Hepatocyte (in vitro differentiated cells): ENCODE data around the gene APBB2. TPM values are rescaled to one million over a fixed set of nuclear protein-coding genes. Genes with fewer than 3 reads are reported as not detected.

Experiments
- DNase-seq: peaks from one replicate; pipeline ENCODE4 v3.0.0-alpha.2; 2016; ENCODE audit warnings: low spot score
- H2AFZ ChIP-seq: fragments of 200-600 bp; sonication (generic); 2 replicates; pipeline ENCODE4 v1.6.0; 2016; ENCODE audit warnings: antibody characterized with exemption, mild to moderate bottlenecking
- H3K27ac ChIP-seq: fragments of 200-600 bp; sonication (generic); 2 replicates; pipeline ENCODE4 v1.5.1; 2016; ENCODE audit warnings: mild to moderate bottlenecking
- H3K27me3 ChIP-seq: fragments of 200-600 bp; sonication (generic); 2 replicates; pipeline ENCODE4 v1.6.1; 2016
- H3K36me3 ChIP-seq: fragments of 200-600 bp; sonication (generic); replicated peaks from 2 replicates; pipeline ENCODE4 v1.5.1; 2016; ENCODE audit warnings: low read depth; ENCODE audit not compliant: insufficient read depth
- H3K4me1 ChIP-seq: fragments of 200-600 bp; sonication (generic); 2 replicates; pipeline ENCODE4 v1.5.1; 2016; ENCODE audit warnings: mild to moderate bottlenecking, moderate library complexity; ENCODE audit not compliant: insufficient read depth
- H3K4me2 ChIP-seq: fragments of 200-600 bp; sonication (generic); 2 replicates; pipeline ENCODE4 v1.6.0; 2016
- H3K4me3 ChIP-seq: fragments of 200-600 bp; sonication (generic); 2 replicates; pipeline ENCODE4 v1.5.1; 2016; ENCODE audit warnings: mild to moderate bottlenecking
- H3K79me2 ChIP-seq: fragments of 200-600 bp; sonication (generic); 2 replicates; pipeline ENCODE4 v1.6.0; 2017; ENCODE audit warnings: mild to moderate bottlenecking
- H3K9me2 ChIP-seq: fragments of 200-600 bp; sonication (generic); replicated peaks from 2 replicates; pipeline ENCODE4 v1.6.0; 2017; ENCODE audit warnings: mild to moderate bottlenecking; ENCODE audit not compliant: insufficient read depth
- H3K9me3 ChIP-seq: fragments of 200-600 bp; sonication (generic); 2 replicates; pipeline ENCODE4 v1.5.1; 2016; ENCODE audit warnings: low read depth, mild to moderate bottlenecking
- H4K20me1 ChIP-seq: fragments of 200-600 bp; sonication (generic); 2 replicates; pipeline ENCODE4 v1.6.0; 2016; ENCODE audit warnings: mild to moderate bottlenecking; ENCODE audit not compliant: insufficient read depth, poor library complexity, severe bottlenecking
- EZH2 ChIP-seq: fragments of 200-600 bp; sonication (generic); IDR thresholded peaks from 2 replicates; pipeline ENCODE4 v1.6.1; 2016; ENCODE audit warnings: antibody characterized with exemption, mild to moderate bottlenecking, borderline replicate concordance
- EZH2phosphoT487 ChIP-seq: fragments of 200-600 bp; sonication (generic); IDR thresholded peaks from one replicate; pipeline ENCODE4 v1.6.1; 2018; ENCODE audit warnings: antibody characterized with exemption, mild to moderate bottlenecking, low read depth, moderate library complexity; ENCODE audit not compliant: unreplicated experiment, severe bottlenecking
- WGBS: methylation state at CpG from one replicate; pipeline ENCODE4 v1.1.6; 2016; ENCODE audit warnings: low lambda C conversion rate; ENCODE audit errors: missing lambda C conversion rate; 5-methylcytosine and 5-hydroxymethylcytosine counted together
- polyA plus RNA-seq: library from polyadenylated mRNA; unstranded; fragments of >200 nt; fragmentation: Nextera tagmentation; extraction: Ambion mirVana; gene quantifications from 2 replicates; pipeline ENCODE4 v1.2.1, GENCODE V29; 2016
- total RNA-seq: library from RNA; depleted of rRNA; stranded (reverse); fragments of >200 nt; gene quantifications from 2 replicates; pipeline ENCODE4 v1.2.3, GENCODE V29; 2014
- TF ChIP-seq, protein P1 (sequence below): fragments of 200-600 bp; sonication (generic); IDR thresholded peaks from 2 replicates; pipeline ENCODE4 v1.5.1; 2016; ENCODE audit warnings: antibody characterized with exemption, mild to moderate bottlenecking; ENCODE audit not compliant: poor library complexity

The APBB2 gene
- total and polyA plus RNA-seq, 2 experiments from 2014 or later = 23.4 to 47.5 TPM

DNA sequence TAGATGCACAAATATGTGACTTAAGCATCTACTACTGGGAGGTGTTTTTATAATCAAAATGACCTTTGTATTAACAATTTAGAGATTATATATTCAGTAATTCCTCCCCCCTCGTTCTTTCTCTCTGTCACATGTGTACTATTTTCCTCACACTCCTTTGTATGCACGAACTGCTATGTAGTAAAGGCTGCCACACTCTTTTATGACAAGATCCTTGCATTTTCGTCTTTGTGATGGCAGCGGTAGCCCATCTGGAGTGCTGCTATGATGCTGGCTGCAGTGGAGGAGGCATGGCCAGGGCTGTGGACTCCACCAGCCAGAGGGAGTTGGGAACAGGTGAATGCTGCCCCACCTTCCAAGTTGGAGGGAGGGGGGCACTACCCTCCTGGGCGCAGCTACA, 248.3 kb downstream of the APBB2 start:
- H3K4me3 ChIP-seq = no peak overlapping the region
- WGBS = 93% methylated on average over 5 of the region's 5 CpGs
- H2AFZ ChIP-seq = no peak overlapping the region
- no peak for DNase-seq
- H3K4me2 ChIP-seq = no peak overlapping the region
- no peaks in the 10 kb centered on the region for H3K27me3 ChIP-seq
- H3K9me2 ChIP-seq = no peaks in the 10 kb centered on the region
- H3K9me3 ChIP-seq = no peaks in the 10 kb centered on the region
- H4K20me1 ChIP-seq = no peaks in the 10 kb centered on the region
- peaks cover 4% of the 10 kb centered on the region for H3K4me1 ChIP-seq
- no peaks in the 10 kb centered on the region for H3K36me3 ChIP-seq
- no peaks in the 10 kb centered on the region for H3K79me2 ChIP-seq
- TF ChIP-seq EZH2 (no peak), EZH2phosphoT487 (no peak)
- TF ChIP-seq, protein P1, sequence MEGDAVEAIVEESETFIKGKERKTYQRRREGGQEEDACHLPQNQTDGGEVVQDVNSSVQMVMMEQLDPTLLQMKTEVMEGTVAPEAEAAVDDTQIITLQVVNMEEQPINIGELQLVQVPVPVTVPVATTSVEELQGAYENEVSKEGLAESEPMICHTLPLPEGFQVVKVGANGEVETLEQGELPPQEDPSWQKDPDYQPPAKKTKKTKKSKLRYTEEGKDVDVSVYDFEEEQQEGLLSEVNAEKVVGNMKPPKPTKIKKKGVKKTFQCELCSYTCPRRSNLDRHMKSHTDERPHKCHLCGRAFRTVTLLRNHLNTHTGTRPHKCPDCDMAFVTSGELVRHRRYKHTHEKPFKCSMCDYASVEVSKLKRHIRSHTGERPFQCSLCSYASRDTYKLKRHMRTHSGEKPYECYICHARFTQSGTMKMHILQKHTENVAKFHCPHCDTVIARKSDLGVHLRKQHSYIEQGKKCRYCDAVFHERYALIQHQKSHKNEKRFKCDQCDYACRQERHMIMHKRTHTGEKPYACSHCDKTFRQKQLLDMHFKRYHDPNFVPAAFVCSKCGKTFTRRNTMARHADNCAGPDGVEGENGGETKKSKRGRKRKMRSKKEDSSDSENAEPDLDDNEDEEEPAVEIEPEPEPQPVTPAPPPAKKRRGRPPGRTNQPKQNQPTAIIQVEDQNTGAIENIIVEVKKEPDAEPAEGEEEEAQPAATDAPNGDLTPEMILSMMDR = no peak
- H3K27ac ChIP-seq = no peak overlapping the region

DNA sequence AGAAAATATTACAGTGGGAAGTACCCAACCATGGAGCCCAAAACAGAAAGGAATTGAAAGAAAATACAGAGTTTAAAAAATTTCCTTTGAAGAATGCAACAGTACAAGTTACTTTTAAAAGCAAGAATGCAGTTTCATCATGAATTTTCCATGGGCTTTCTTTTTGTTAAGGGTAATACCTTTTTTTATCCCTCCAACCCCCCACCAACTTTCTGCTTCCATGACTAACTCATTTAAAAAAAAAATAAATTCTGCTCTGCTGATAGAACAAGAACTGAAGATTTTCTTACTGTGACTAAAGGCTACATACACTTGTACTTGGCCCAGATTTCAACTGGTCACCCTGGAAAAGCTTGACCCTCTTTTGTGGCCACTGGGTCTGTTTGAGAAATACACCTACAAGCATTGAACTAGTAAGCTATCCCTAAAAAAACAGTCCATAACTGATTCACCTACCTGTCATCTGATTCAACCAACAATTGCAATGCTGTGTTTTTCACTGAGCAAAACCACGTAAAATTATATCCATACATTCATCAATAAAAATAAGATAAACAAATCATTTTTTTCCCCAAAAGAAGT, 250.4 kb downstream of the APBB2 start:
- DNase-seq = no peak
- Histone ChIP-seq H3K27ac (no peak overlapping the region), H3K27me3 (no peaks in the 10 kb centered on the region), H3K4me3 (no peak overlapping the region), H3K9me3 (no peaks in the 10 kb centered on the region), H3K4me1 (peaks cover 4% of the 10 kb centered on the region), H2AFZ (no peak overlapping the region), H3K9me2 (no peaks in the 10 kb centered on the region), H3K36me3 (no peaks in the 10 kb centered on the region), H4K20me1 (no peaks in the 10 kb centered on the region), H3K79me2 (no peaks in the 10 kb centered on the region), H3K4me2 (no peak overlapping the region)
- 89% methylated on average over 1 of the region's 1 CpG for WGBS
- TF ChIP-seq EZH2phosphoT487 (no peak), EZH2 (no peak)
- TF ChIP-seq, protein P1 = no peak

DNA sequence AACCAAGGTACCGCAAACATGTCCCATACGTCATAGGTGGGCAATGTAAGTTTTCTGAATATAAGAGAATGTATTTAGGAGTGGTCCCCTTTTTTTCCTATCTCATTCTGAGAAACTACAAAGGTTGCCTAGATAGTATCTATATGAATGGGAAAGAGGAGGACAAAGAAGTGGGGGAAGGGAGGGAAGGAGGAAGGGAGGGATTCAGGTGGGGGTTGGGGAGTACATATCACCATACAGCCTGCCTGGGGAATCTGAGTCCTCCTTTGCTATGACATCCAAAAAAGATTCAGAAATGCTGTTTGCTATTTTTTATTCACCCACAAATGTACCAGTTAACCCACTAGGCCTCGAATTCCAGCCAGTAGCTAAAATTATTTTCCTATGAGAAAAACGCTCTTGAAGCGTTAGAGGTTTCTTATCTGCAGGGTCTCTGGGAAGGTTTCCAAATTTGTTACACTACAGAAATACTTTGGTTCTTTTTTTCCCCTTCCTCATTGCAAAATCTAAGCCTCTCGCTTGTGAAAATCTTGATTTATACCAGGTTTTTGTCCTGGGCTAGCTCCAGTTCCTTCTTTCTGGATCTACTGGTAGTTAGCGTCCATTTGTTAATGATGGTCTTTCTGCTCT, 251.7 kb downstream of the APBB2 start:
- Histone ChIP-seq H3K36me3 (no peaks in the 10 kb centered on the region), H3K4me2 (no peak overlapping the region)
- 84% methylated on average over 7 of the region's 7 CpGs for WGBS

More for the DNA sequence above, 251.7 kb downstream of the APBB2 start:
- Histone ChIP-seq H2AFZ (no peak overlapping the region), H3K4me1 (peaks cover 4% of the 10 kb centered on the region), H4K20me1 (no peaks in the 10 kb centered on the region), H3K79me2 (no peaks in the 10 kb centered on the region), H3K4me3 (no peak overlapping the region), H3K27ac (no peak overlapping the region), H3K27me3 (no peaks in the 10 kb centered on the region), H3K9me3 (no peaks in the 10 kb centered on the region), H3K9me2 (no peaks in the 10 kb centered on the region)
- DNase-seq = no peak
- TF ChIP-seq EZH2phosphoT487 (no peak), EZH2 (no peak)
- TF ChIP-seq, protein P1 = no peak
